NB4 (cell line): Measurements from ENCODE around the gene EXOC4.

Experiments used
- MYC ChIP-seq: IDR thresholded peaks from 2 replicates; pipeline ENCODE4 v1.6.1; 2011; ENCODE audit warnings: low read depth, low read length
- POLR2A ChIP-seq: IDR thresholded peaks from 2 replicates; pipeline ENCODE4 v1.6.1; 2011; ENCODE audit warnings: mild to moderate bottlenecking; ENCODE audit not compliant: insufficient read length; ENCODE audit errors: extremely low read depth
- TF ChIP-seq, protein P1 (sequence below): IDR thresholded peaks from one replicate; pipeline ENCODE4 v1.5.1; 2012; ENCODE audit warnings: low read depth, low read length
- TF ChIP-seq, protein P2 (sequence below): IDR thresholded peaks from 2 replicates; pipeline ENCODE4 v1.6.1; 2011; ENCODE audit warnings: low read depth, low read length

DNA sequence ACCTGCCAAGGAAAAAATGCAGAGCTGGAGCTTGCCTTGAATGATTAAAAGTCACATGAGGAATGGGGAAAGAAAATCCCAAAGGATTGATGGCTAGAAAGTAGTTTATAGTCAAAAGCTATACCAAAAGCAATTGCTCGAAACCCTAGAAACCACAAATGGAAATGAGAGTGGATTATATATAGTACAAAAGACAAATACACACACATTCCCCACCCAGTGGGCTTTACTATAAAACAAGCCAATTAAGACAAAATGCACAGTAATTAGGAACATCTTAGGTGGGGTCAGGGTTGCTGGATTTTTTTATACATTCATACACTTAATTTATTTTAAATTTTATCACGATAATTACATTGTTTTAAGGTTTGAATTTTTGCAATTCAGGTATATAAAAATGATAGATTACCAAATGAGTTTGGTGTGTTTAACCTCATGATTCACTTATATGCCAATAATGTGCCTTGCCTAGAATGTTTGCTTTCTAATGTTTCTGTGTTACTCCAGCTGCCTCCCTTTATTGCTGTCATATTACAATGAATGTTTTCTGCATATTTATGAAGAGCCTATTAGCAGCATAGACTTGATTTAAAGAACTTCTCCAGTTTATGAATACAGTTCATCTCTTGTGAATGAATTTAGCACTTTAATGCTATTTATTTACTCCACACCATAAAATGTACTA is 421.3 kb downstream of the EXOC4 start:
- TF ChIP-seq, protein P1, sequence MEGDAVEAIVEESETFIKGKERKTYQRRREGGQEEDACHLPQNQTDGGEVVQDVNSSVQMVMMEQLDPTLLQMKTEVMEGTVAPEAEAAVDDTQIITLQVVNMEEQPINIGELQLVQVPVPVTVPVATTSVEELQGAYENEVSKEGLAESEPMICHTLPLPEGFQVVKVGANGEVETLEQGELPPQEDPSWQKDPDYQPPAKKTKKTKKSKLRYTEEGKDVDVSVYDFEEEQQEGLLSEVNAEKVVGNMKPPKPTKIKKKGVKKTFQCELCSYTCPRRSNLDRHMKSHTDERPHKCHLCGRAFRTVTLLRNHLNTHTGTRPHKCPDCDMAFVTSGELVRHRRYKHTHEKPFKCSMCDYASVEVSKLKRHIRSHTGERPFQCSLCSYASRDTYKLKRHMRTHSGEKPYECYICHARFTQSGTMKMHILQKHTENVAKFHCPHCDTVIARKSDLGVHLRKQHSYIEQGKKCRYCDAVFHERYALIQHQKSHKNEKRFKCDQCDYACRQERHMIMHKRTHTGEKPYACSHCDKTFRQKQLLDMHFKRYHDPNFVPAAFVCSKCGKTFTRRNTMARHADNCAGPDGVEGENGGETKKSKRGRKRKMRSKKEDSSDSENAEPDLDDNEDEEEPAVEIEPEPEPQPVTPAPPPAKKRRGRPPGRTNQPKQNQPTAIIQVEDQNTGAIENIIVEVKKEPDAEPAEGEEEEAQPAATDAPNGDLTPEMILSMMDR, result no peak
- TF ChIP-seq POLR2A, result no peak
- no peak for TF ChIP-seq MYC
- TF ChIP-seq, protein P2, sequence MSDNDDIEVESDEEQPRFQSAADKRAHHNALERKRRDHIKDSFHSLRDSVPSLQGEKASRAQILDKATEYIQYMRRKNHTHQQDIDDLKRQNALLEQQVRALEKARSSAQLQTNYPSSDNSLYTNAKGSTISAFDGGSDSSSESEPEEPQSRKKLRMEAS, result no peak
